Lung microvascular endothelial cell (primary cell): Measurements from ENCODE around the gene ANGEL2. TPM values are rescaled to one million over a fixed set of nuclear protein-coding genes. Genes with fewer than 3 reads are reported as not detected.
"Not testable (repeated sequence)": the region's sequence is repeated elsewhere in the genome, so short reads cannot be mapped to it uniquely, and the experiment has no call there.

Source experiments
- DNase-seq, 2 donors: peaks; one replicate each; pipeline versions ENCODE4 v3.0.0 to v3.0.0-alpha.2; 2010; ENCODE audit warnings: low read depth in 2 of 2
- total RNA-seq: library from RNA; depleted of rRNA; stranded (reverse); fragments of >200 nt; gene quantifications from 2 replicates; pipeline ENCODE4 v1.2.1, GENCODE V29; 2014

ANGEL2 gene
- total RNA-seq, 1 donor from 2014 or later: 35.5 TPM

- DNase-seq: no peak
Measured at GRCh38 chr1:213019450-213019849, 3.8 kb upstream of the ANGEL2 start.

GRCh38 chr1:213017447-213018273 lies 2.0 kb upstream of the ANGEL2 start:
- DNase-seq: no peak

- peak; percentile 20 to 26 for DNase-seq
Measured at GRCh38 chr1:213014642-213015041, 1.0 kb downstream of the ANGEL2 start.

GRCh38 chr1:213008564-213008963 lies 7.1 kb downstream of the ANGEL2 start:
- no peak for DNase-seq

- no peak for DNase-seq
Measured at GRCh38 chr1:213003256-213003655, 12.4 kb downstream of the ANGEL2 start.

GRCh38 chr1:212994926-212995325 lies 20.7 kb downstream of the ANGEL2 start:
- no peak for DNase-seq

- not testable (repeated sequence) for DNase-seq
Measured at GRCh38 chr1:212993960-212994359, 21.7 kb downstream of the ANGEL2 start.

- DNase-seq: no peak
Measured at GRCh38 chr1:212990276-212990675, 25.4 kb downstream of the ANGEL2 start.

- no peak for DNase-seq
Measured at GRCh38 chr1:212987702-212988322, 27.9 kb downstream of the ANGEL2 start.

GRCh38 chr1:212986551-212986950 lies 29.1 kb downstream of the ANGEL2 start:
- no peak for DNase-seq

- no peak for DNase-seq
Measured at GRCh38 chr1:212984522-212985291, 31.0 kb downstream of the ANGEL2 start.

- no peak for DNase-seq
Measured at GRCh38 chr1:212983482-212983881, 32.2 kb downstream of the ANGEL2 start.

- DNase-seq: no peak
Measured at GRCh38 chr1:212982430-212983152, 33.1 kb downstream of the ANGEL2 start.

- DNase-seq: no peak
Measured at GRCh38 chr1:212981571-212982328, 33.9 kb downstream of the ANGEL2 start.

- DNase-seq: peak in 1 of 2 donors; percentile 8
Measured at GRCh38 chr1:212981025-212981495, 34.6 kb downstream of the ANGEL2 start.

GRCh38 chr1:212980123-212980785 lies 35.4 kb downstream of the ANGEL2 start:
- peak in 1 of 2 donors; percentile 59 for DNase-seq

GRCh38 chr1:212979340-212980122 lies 36.1 kb downstream of the ANGEL2 start:
- no peak for DNase-seq

GRCh38 chr1:212977781-212978645 lies 37.7 kb downstream of the ANGEL2 start:
- no peak for DNase-seq
